Measurements from ENCODE around the gene PTAFR. TPM values are rescaled to one million over a fixed set of nuclear protein-coding genes. Genes with fewer than 3 reads are reported as not detected.

The PTAFR gene
- total and polyA plus RNA-seq, 2 of the 4 experiments (the other 2 are of a cell fraction): 0.17 to 0.18 TPM

- H4K5ac ChIP-seq (ENCODE audit: low read depth, low read length): no peak overlapping the region
- H3K4me3 ChIP-seq (ENCODE audit: insufficient read depth, low read depth, low read length): no peak overlapping the region
- H3K27ac ChIP-seq (ENCODE audit: insufficient read depth, low read length): no peak overlapping the region
- H3K56ac ChIP-seq (ENCODE audit: extremely low read depth, insufficient read depth, low read length): no peak overlapping the region
- H3K79me1 ChIP-seq (ENCODE audit: low read depth in 1 of 2, low read length in 2 of 2): no peaks in the 10 kb centered on the region
- H3K14ac ChIP-seq (replicated peaks; ENCODE audit: low read depth, low read length): no peak overlapping the region
- no peak overlapping the region for H4K91ac ChIP-seq (ENCODE audit: insufficient read depth, low read depth, low read length)
- peaks cover 8% of the 10 kb centered on the region; the same call in 1 of the 2 replicates for H3K9me1 ChIP-seq (ENCODE audit: insufficient read depth, low read length)
- no peaks in the 10 kb centered on the region for H3K27me3 ChIP-seq (ENCODE audit: control insufficient read depth, insufficient read depth, low read length)
- H3K36me3 ChIP-seq (ENCODE audit: control insufficient read depth, insufficient read depth, low read length): no peaks in the 10 kb centered on the region
- no peak overlapping the region for H2BK120ac ChIP-seq (ENCODE audit: low read depth, low read length)
- H2AK9ac ChIP-seq (replicated peaks; ENCODE audit: low read depth, low read length, poor library complexity): no peak overlapping the region
- no CpG with 5 or more reads among the region's 8 CpGs for WGBS, 2 experiments (ENCODE audit: extremely low coverage in 2 of 2, insufficient read length in 1 of 2)
- BruUV-seq (replicated peaks): no TSS peak
- H2BK15ac ChIP-seq (ENCODE audit: low read depth, low read length): no peak overlapping the region
- DNase-seq: no peak
- H3K4me1 ChIP-seq (ENCODE audit: control insufficient read depth, insufficient read depth, low read length): peaks cover 3% of the 10 kb centered on the region; the same call in 1 of the 2 replicates
- no peaks in the 10 kb centered on the region for H4K20me1 ChIP-seq (ENCODE audit: insufficient read depth, low read length)
- no peak overlapping the region for H3K18ac ChIP-seq (ENCODE audit: low read depth, low read length)
- H2BK20ac ChIP-seq (ENCODE audit: low read depth, low read length): no peak overlapping the region
- H2AK5ac ChIP-seq (ENCODE audit: low read depth, low read length): peak overlapping the region; percentile 26; the same call in 1 of the 2 replicates
- H3K4ac ChIP-seq (ENCODE audit: low read depth, low read length): no peak overlapping the region
- H4K8ac ChIP-seq (ENCODE audit: low read depth in 2 of 2, low read length in 2 of 2): no peak overlapping the region; a peak in 2 of 4 replicates
- dilution Hi-C loops (cut with HindIII; ENCODE audit: low sequenced_read_pairs, unreplicated experiment) (no loop called here), in situ Hi-C loops (cut with MboI; ENCODE audit: low sequenced_read_pairs) (no loop called here), intact Hi-C loops (cut with micrococcal nuclease) (no loop called here)
- no peaks in the 10 kb centered on the region; the same call in none of the 2 replicates for H3K9me3 ChIP-seq (ENCODE audit: control insufficient read depth, insufficient read depth, low read length)
- ChIA-PET CTCF (no interaction called here), POLR2A (ENCODE audit: unreplicated experiment) (interaction anchor here (0.6 kb wide), 2 partner anchors 30 to 38 kb away, joined by 3 to 9 read pairs; no protein-coding TSS in a partner anchor)
- no peak for ATAC-seq (ENCODE audit: low read depth)
- no peak overlapping the region for H2BK5ac ChIP-seq (ENCODE audit: low read depth, low read length, poor library complexity, severe bottlenecking)
- H3K4me2 ChIP-seq (ENCODE audit: low read depth, low read length): no peak overlapping the region
- H2AFZ ChIP-seq (replicated peaks; ENCODE audit: low read length, poor library complexity): no peak overlapping the region
- no peak overlapping the region for H3K23ac ChIP-seq (ENCODE audit: low read depth, low read length)
- no peak overlapping the region for H3K9ac ChIP-seq (ENCODE audit: low read depth, low read length)
- TF ChIP-seq CEBPB (IDR thresholded peaks at IDR 0.05; ENCODE audit: low read depth, low read length): no peak
- TF ChIP-seq BHLHE40 (IDR thresholded peaks at IDR 0.05; ENCODE audit: low read depth, low read length): no peak
- no peak for TF ChIP-seq USF2 (IDR thresholded peaks at IDR 0.05; ENCODE audit: low read depth, low read length)
- no peak for TF ChIP-seq ELK1 (IDR thresholded peaks at IDR 0.05; ENCODE audit: borderline replicate concordance, low read depth, low read length)
- no peak for TF ChIP-seq MXI1 (IDR thresholded peaks at IDR 0.05; ENCODE audit: borderline replicate concordance, low read depth, low read length)
- no peak for TF ChIP-seq RCOR1 (IDR thresholded peaks at IDR 0.05; ENCODE audit: insufficient replicate concordance, low read length)
- no peak for TF ChIP-seq MAZ (IDR thresholded peaks at IDR 0.05; ENCODE audit: borderline replicate concordance, low read depth, low read length)
- no peak for TF ChIP-seq RFX5 (IDR thresholded peaks at IDR 0.05; ENCODE audit: low read depth, low read length)
- no peak for TF ChIP-seq FOS (IDR thresholded peaks at IDR 0.05; ENCODE audit: low read depth, low read length)
- TF ChIP-seq MAFK (IDR thresholded peaks at IDR 0.05; ENCODE audit: low read depth, low read length): no peak
- TF ChIP-seq RAD21 (IDR thresholded peaks at IDR 0.05; ENCODE audit: low read length): no peak
- no peak for TF ChIP-seq POLR2A (IDR thresholded peaks at IDR 0.05; ENCODE audit: low read depth, low read length)
- TF ChIP-seq CTCF (conservative IDR thresholded peaks at IDR 0.05; ENCODE audit: low read depth, low read length): no peak
- no peak for TF ChIP-seq NFE2L2 (IDR thresholded peaks at IDR 0.05; ENCODE audit: low read depth, low read length)
- no peak for TF ChIP-seq SMC3 (IDR thresholded peaks at IDR 0.05; ENCODE audit: low read depth, low read length)
Measured at GRCh38 chr1:28136169-28136921, 40.1 kb downstream of the PTAFR start.
